ENCODE measurements around the gene FGD5.

Gene FGD5

GRCh38 chr3:14789640-14790285 is 29.0 kb upstream of the FGD5 start:
- DNase-seq, result no peak

- DNase-seq, result peak; percentile 38 to 44
Observed at GRCh38 chr3:14791343-14791945, 27.3 kb upstream of the FGD5 start.

- no peak for DNase-seq
Observed at GRCh38 chr3:14792691-14793121, 26.1 kb upstream of the FGD5 start.

GRCh38 chr3:14793126-14793857 is 25.5 kb upstream of the FGD5 start:
- DNase-seq, result no peak

GRCh38 chr3:14793858-14794234 is 24.9 kb upstream of the FGD5 start:
- DNase-seq, result no peak

GRCh38 chr3:14794435-14794834 is 24.3 kb upstream of the FGD5 start:
- no peak for DNase-seq

- DNase-seq, result no peak
Observed at GRCh38 chr3:14795996-14796395, 22.8 kb upstream of the FGD5 start.

GRCh38 chr3:14796403-14797077 is 22.2 kb upstream of the FGD5 start:
- DNase-seq, result no peak

- DNase-seq, result no peak
Observed at GRCh38 chr3:14797731-14798130, 21.0 kb upstream of the FGD5 start.

- DNase-seq, result no peak
Observed at GRCh38 chr3:14798231-14798630, 20.5 kb upstream of the FGD5 start.

GRCh38 chr3:14799146-14799545 is 19.6 kb upstream of the FGD5 start:
- no peak for DNase-seq

- DNase-seq, result no peak
Observed at GRCh38 chr3:14801031-14801430, 17.7 kb upstream of the FGD5 start.

GRCh38 chr3:14801668-14802380 is 16.9 kb upstream of the FGD5 start:
- no peak for DNase-seq

- DNase-seq, result no peak
Observed at GRCh38 chr3:14802381-14802731, 16.4 kb upstream of the FGD5 start.

GRCh38 chr3:14803101-14803980 is 15.4 kb upstream of the FGD5 start:
- no peak for DNase-seq

GRCh38 chr3:14803981-14804834 is 14.6 kb upstream of the FGD5 start:
- DNase-seq, result no peak

- no peak for DNase-seq
Observed at GRCh38 chr3:14804835-14805780, 13.7 kb upstream of the FGD5 start.

- DNase-seq, result no peak
Observed at GRCh38 chr3:14805961-14806537, 12.7 kb upstream of the FGD5 start.

- no peak for DNase-seq
Observed at GRCh38 chr3:14806641-14807263, 12.0 kb upstream of the FGD5 start.
